ENCODE data around the gene EMILIN2.

- TF ChIP-seq CTCF (IDR thresholded peaks at IDR 0.05), result no peak
- no peak for TF ChIP-seq EZH2 (IDR thresholded peaks at IDR 0.05; ENCODE audit: borderline replicate concordance, insufficient read depth, low read depth, low read length, poor library complexity, severe bottlenecking)
Observed at GRCh38 chr18:2872095-2872494, 25.3 kb downstream of the EMILIN2 start.
